Glutamatergic neuron (in vitro differentiated cells): ENCODE measurements around the gene SEPTIN5. TPM values are rescaled to one million over a fixed set of nuclear protein-coding genes. Genes with fewer than 3 reads are reported as not detected.

Experiments
- DNase-seq: peaks from one replicate; pipeline ENCODE4 v3.0.0; 2022
- H3K27ac Mint-ChIP-seq: one replicate; pipeline ENCODE4 v1.8.0; 2020; ENCODE audit warnings: mild to moderate bottlenecking, mixed read lengths, inconsistent platforms; ENCODE audit not compliant: unreplicated experiment
- H3K27me3 Mint-ChIP-seq: one replicate; pipeline ENCODE4 v1.8.0; 2020; ENCODE audit warnings: mild to moderate bottlenecking, moderate library complexity, mixed read lengths, inconsistent platforms; ENCODE audit not compliant: unreplicated experiment
- H3K36me3 Mint-ChIP-seq: one replicate; pipeline ENCODE4 v1.8.0; 2020; ENCODE audit warnings: mild to moderate bottlenecking, mixed read lengths, inconsistent platforms; ENCODE audit not compliant: unreplicated experiment
- H3K4me1 Mint-ChIP-seq: one replicate; pipeline ENCODE4 v1.8.0; 2020; ENCODE audit warnings: mild to moderate bottlenecking, low read depth, mixed read lengths, inconsistent platforms; ENCODE audit not compliant: unreplicated experiment
- H3K4me3 Mint-ChIP-seq: one replicate; pipeline ENCODE4 v1.8.0; 2020; ENCODE audit warnings: mild to moderate bottlenecking, mixed read lengths, inconsistent platforms; ENCODE audit not compliant: unreplicated experiment
- H3K9me3 Mint-ChIP-seq: one replicate; pipeline ENCODE4 v1.8.0; 2020; ENCODE audit warnings: mild to moderate bottlenecking, moderate library complexity, mixed read lengths, inconsistent platforms; ENCODE audit not compliant: unreplicated experiment
- CTCF ChIP-seq: fragments of 200-600 bp; sonication (generic); IDR thresholded peaks from one replicate; pipeline ENCODE4 v1.5.0; 2021; ENCODE audit not compliant: partially characterized antibody, unreplicated experiment
- total RNA-seq: library from RNA; stranded (reverse); fragmentation: NEBNext Ultra II Directional; extraction: Animal tissue kit (Norgen Biotek cat#: 25700); gene quantifications from one replicate; pipeline ENCODE4 v1.2.1, GENCODE V29; 2021; ENCODE audit not compliant: unreplicated experiment

Gene SEPTIN5
- total RNA-seq, 1 donor from 2014 or later = 96.0 TPM

GRCh38 chr22:19722178-19722981 is 8.1 kb downstream of the SEPTIN5 start:
- Mint-ChIP-seq H3K4me3 (peak overlapping the region; percentile 38), H3K36me3 (peaks cover 8% of the 10 kb centered on the region), H3K4me1 (peaks cover 6% of the 10 kb centered on the region), H3K27me3 (peaks cover 54% of the 10 kb centered on the region), H3K27ac (no peak overlapping the region), H3K9me3 (peaks cover 24% of the 10 kb centered on the region)
- no peak for TF ChIP-seq CTCF
- peak; percentile 59 for DNase-seq

GRCh38 chr22:19722982-19723231 is 8.6 kb downstream of the SEPTIN5 start:
- no peak overlapping the region for H3K27ac Mint-ChIP-seq
- peaks cover 7% of the 10 kb centered on the region for H3K4me1 Mint-ChIP-seq
- DNase-seq = no peak
- TF ChIP-seq CTCF = no peak
- H3K4me3 Mint-ChIP-seq = peak overlapping the region; percentile 70
- H3K9me3 Mint-ChIP-seq = peaks cover 27% of the 10 kb centered on the region
- H3K36me3 Mint-ChIP-seq = peaks cover 8% of the 10 kb centered on the region
- H3K27me3 Mint-ChIP-seq = peaks cover 57% of the 10 kb centered on the region

- TF ChIP-seq CTCF = peak; percentile 46
- Mint-ChIP-seq H3K9me3 (peaks cover 28% of the 10 kb centered on the region), H3K36me3 (peaks cover 8% of the 10 kb centered on the region), H3K27me3 (peaks cover 60% of the 10 kb centered on the region), H3K4me3 (peak within 1 kb of the TSS; percentile 70), H3K27ac (no peak within 1 kb of the TSS), H3K4me1 (peaks cover 7% of the 10 kb centered on the region)
- peak; percentile 74 for DNase-seq
These were observed 9.1 kb downstream of the SEPTIN5 start, which contains the start of gene GP1BB for GRCh38 chr22:19723232-19723982. TSS of gene GP1BB (plus strand) at chr22:19723539. CDS start at chr22:19723570, 31 bp downstream.

GRCh38 chr22:19723983-19724827 is 9.9 kb downstream of the SEPTIN5 start:
- Mint-ChIP-seq H3K9me3 (peaks cover 29% of the 10 kb centered on the region), H3K27ac (peak overlapping the region; percentile 66), H3K4me3 (peak overlapping the region; percentile 80), H3K36me3 (peaks cover 8% of the 10 kb centered on the region), H3K4me1 (peaks cover 7% of the 10 kb centered on the region), H3K27me3 (peaks cover 60% of the 10 kb centered on the region)
- DNase-seq = peak; percentile 85
- TF ChIP-seq CTCF = peak; percentile 22
